GM18511 (cell line): Measurements from ENCODE around the gene RTRAF.

Source experiments
- ATAC-seq: cut with Tn5 transposase; IDR thresholded peaks from one replicate; pipeline ENCODE4 v1.9.1; 2021; ENCODE audit warnings: mild to moderate bottlenecking, moderate library complexity; ENCODE audit not compliant: unreplicated experiment

RTRAF gene

DNA sequence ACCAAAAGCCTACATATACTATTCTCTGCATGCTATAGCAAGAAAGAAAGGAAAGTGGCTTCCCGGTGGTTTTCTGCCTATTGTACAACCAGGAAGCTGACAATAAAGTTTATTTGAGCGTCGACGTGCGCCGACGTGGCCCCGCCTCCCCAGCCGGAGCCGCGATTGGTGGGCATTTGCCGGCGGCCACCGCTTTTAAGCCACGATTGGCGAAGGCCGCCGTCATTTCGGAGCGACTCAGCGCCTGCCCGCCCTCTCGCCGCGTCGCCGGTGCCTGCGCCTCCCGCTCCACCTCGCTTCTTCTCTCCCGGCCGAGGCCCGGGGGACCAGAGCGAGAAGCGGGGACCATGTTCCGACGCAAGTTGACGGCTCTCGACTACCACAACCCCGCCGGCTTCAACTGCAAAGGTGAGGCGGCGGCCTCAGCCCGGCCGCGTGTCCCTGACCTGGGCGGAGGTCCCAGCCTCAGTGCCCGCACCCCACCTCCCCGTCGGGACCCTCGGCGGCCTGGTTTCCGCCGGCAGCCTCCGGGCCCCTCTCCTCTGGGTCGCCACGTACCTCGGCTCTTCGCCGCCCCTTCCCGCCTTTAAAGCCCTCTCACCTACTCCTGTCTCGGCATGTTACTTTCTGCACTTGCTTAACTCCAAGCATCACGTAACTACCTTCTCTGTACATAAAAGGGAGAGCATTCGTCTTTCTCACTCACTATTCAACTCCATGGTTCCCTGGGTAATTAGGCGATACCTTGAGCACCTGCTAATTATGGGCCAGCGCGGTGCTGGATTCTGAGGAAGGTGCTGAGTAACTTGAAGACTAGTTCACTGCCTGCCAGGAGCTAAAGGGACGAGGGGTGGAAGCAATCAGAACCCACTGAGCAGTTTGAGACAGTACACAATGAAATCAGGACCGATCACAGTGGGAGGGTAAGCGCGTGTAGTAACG lies at the start of gene RTRAF:
TSS of gene RTRAF (plus strand) at position 254 of the 942 bp plus-strand sequence. CDS start at position 348, 94 bp downstream.
- peak; percentile 96 for ATAC-seq

DNA sequence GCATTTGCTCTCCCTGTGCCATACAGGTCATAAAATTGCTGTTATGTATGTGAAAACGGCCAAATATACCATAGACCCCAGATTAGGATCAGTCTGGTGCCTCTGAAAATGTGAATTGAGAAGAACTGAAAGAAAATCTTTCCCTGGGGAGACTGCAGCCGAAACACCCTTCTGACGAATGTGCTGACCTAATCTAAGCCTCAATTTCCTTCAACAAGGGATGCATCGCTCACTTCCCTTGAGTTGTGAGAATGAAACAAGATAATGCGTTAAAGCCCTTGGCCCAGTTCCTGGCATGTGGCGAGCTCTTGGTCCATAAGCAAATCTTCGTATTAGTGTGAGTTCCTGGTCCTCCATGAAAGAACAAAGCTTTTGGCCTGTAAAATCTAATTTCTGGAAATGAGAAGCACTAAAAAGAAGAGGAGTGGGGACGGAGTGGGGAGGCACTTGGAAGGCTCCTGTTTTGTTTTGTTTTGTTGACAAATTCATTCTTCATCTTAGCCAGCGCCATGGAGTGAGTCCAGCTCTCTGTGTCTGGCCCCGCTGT lies 49.5 kb upstream of the RTRAF start:
- ATAC-seq, result no peak

DNA sequence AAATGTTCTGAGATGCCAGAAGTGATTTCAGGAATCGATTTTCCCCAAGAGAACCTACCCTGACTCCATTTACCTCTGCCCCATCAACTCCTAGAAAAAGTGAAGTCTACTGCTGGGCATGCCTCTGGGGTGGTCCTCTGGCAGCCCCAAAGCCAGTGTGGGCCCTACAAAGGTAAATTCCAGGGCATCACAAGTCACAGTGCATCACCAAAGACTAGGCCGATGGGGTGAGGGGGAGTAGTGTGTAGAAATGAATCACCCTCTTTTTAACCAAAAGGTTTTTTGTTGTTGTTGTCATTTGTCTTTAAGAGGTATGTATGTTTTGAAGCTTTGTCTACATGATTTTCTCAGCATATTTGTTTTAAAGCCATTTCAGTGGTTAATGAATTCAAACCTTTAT lies 46.4 kb upstream of the RTRAF start:
- ATAC-seq, result no peak

DNA sequence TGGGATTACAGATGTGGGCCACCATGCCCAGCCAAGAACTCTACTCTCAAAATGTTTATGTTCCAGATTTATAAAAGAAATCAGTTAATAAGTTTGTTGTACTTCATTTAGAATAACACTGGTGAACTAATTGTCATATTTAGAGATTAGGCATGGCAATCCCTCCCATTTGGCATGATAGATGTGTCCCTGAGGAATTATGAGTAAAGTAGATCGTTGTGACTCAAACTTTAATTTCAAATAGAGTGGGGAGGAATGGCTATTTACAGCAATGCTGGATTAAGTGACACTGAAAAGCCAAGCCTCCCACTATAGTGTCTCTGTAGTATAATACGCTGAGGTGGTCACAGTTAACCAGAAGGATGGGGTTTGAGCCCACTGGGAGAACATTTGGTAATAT lies 39.3 kb upstream of the RTRAF start:
- no peak for ATAC-seq

DNA sequence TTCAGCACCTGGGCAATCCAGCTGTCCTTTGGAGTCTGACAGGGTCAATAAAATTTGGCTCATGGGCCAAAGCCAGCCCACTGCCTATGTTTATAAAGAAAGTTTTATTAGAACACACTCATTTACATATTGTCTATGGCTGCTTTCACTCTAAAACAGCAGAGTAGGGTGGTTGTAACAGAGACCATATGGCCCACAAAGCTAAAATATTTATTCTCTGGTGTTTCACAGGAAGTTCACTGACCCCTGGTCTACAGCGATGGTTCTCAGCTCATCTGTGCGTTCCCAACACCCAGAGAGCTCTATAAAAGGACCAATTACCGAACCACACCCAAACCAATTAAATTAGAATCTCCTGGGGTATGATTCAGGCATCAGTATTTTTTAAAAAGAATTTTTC lies 37.7 kb upstream of the RTRAF start:
- ATAC-seq, result no peak

DNA sequence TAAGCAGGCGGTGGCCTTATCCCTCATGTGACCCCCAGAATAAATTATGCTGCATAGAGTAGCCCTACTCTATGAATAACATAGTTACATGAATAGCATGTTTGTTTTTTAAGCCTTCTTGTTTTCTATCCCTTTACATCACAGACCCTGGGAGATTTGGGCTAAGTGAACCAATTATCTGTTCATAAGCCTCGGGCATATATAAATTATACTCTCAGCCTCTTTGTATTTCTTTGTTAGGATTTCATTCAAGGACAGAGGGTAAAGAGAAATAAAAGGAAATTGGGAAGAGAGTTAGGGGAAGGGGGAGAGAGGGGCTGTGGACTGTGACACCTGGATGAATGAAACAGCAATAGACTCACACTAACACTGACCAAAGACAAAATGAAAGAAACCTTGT lies 35.3 kb upstream of the RTRAF start:
- ATAC-seq, result no peak

DNA sequence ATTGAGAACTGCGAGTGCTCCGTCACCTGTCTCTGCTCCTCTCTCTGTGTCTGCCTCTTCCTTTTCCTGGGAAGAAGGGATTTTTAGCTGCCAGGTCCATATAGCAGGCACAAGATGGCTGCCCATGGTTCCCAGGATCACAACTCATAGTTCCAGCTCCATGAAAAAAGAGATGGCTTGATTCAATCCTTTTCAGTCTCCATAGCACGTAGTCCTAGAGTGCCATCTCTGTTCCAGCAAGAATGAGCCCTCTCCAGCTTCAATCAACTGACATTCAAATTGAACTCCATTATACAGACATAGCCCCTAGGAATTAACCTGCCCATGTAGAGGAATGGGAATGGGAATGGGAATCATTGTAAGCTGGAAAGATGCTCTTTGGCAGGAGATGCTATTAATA lies 34.7 kb upstream of the RTRAF start:
- no peak for ATAC-seq

DNA sequence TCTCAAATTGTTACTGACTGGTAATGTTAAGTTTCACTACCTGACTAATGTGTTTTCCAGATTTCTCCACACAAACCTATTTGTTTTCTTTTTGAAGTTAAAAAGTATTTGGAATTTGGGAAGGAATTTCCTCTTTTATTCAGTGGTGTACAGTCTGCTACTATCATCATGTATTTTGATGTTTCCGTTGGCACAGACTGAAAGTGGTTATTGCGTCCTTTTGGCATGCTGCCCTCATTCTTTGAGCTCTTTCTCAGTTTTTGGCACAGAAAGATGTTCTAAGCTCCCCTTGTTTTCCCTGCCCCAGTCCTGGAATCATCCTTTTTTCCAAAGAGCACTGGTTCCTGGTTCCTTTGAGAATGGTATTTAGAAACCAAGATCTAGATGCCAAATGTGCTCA lies 31.4 kb upstream of the RTRAF start:
- ATAC-seq, result no peak

DNA sequence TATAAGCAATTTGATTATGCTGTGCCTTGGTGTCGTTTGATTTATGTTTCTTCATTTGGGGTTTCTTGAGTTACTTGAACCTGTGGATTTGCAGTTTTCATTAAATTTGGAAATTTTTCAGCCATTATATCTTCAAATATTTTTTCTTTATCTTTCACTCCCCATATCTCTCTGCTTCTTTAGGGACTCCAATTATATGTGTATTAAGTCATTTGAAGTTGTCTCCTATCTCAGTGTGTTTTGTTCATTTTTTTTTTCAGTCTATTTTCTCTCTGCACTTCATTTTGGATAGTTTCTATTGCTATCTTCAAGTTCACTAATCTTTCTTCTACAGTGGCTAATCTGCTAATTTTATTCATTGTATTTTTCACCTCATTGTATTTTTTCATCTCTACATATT lies 29.4 kb upstream of the RTRAF start:
- ATAC-seq, result no peak

DNA sequence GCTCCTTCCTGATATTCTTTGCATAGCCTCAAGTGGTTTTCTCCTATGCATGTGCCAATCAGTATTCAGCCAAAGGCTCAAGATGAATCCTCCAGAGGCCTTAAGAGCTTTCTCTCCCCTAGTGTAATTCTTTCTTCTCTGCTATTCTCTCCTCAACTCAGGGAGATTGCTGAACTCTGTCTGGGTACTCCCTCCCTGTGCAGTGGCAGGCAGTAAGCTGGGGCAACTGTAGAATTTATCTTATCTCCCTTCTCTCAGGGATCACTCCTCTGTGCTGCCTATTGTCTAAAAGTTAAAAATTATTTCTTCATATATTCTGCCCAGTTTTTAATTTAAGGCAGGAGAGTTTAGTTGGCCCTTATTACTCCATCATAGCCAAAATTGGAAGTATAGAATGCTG lies 28.5 kb upstream of the RTRAF start:
- no peak for ATAC-seq

DNA sequence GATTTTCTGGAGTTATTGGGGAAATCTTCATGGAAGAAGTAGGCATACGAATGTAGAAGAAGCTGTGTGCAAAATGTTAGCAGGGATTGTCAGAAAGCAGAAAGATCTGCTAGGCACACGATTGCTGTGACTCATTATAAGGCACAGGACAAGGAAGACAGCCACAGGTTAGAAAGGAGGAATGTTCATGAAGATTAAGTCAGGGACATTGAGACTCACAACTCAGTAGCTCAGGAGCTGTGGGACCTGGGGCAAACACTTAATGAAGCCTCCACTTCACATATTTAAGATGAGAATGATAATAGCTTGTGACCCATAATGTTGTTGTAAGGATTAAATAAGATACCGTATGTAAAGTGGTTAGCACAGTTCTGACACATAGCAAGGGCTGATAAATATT lies 26.6 kb upstream of the RTRAF start:
- no peak for ATAC-seq

DNA sequence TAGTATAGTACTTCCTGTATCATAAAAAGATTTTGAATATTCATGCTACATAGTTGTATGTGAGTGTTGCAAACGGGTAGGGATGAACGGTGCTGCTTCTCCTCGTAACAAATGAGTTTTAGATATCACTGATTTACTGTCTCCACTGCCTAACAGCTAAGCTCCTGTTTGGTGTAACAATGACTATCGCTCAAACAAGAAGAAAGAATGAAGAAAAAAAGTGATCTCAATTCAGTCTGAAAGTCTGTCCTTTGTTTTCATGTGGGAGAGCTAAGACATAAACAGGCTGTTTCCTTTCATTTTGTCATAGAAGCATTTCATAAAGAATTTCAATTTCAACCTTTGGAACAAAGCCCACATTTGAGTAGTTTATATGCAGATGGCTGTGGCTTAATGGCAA lies 26.1 kb upstream of the RTRAF start:
- no peak for ATAC-seq

DNA sequence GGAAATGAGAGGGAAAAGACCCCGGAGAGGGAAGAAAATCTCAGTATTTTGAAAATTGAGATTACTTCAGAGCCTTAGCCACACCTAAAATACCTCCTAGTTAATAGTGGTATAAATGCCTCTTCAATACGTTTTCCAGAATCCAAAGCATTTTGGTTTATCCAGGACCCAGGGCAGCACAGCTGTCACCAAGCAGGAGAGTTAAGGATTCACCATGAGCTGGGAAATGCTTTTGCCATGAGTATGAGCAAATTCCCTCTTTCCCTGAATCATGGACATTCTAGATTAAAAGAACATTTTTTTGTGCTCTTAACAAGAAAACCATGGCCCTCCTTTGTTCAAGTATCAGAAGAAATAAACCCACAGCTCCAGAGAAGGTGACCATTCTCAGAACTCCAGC lies 21.8 kb upstream of the RTRAF start:
- no peak for ATAC-seq

DNA sequence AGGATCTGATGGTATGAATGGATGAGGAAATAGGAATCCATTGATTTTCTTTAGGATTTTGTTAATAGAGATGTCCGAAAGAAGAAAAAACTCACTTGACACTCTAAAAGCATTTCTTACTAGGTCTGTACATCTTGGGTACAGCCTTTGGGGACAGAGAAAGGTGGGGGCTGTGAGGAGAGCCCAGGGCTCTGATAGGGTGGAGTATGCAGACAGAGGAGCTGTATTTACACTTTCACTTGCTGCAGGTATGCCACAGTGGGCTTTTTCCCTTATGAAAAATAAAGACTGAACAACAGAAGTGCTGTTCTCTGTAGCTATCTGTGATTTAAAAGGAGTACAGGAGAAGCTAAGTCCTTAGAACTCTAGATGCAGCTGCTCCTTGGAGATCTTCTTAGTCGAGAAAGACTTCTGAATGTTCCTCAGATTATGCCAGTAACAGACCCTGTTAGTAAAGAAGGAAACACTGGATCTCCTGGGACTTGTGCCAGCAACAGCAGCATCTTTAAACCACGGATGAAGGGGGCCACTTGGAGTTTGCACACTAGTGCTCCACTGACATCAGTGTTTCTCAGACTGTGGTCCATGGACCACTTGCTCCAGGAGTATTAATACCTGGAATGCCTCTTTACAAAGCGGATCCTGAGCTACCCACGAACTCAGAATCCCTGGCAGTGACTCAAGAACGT lies 19.4 kb upstream of the RTRAF start:
- no peak for ATAC-seq

DNA sequence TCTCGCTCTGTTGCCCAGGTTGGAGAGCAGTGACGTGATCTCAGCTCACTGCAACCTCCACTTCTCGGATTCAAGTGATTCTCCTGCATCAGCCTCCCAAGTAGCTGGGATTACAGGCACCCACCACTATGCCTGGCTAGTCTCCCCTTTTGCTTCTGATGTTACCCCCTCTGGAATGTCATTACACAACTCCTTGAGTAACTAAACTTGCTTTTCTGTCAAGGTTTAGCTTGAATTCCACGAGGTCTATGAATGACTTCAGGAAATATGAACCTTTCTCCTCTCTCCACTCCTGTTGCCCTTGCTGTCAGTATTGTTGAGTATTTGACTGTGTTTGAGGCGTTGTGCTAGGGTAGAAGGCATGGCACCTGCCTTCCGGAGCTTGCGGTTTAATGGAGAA lies 16.8 kb upstream of the RTRAF start:
- ATAC-seq, result no peak

DNA sequence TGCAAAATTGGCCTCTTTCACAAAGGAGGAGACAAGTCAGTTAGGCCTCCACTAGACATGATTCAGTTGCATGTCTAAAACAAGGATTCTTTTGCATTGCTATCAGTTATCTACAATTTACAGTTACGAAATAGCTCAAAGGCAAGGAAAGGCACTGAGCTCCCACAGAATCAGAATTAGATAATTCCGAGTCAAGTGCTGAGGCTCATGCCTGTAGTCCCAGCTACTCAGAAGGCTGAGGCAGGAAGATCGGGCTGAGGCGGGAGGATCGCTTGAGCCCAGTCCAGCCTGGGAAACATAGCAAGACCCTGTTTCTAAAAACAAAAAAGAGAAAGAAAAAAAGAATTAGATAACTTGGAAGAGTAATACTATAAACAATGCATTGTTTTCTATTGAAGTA lies 12.3 kb upstream of the RTRAF start:
- no peak for ATAC-seq

DNA sequence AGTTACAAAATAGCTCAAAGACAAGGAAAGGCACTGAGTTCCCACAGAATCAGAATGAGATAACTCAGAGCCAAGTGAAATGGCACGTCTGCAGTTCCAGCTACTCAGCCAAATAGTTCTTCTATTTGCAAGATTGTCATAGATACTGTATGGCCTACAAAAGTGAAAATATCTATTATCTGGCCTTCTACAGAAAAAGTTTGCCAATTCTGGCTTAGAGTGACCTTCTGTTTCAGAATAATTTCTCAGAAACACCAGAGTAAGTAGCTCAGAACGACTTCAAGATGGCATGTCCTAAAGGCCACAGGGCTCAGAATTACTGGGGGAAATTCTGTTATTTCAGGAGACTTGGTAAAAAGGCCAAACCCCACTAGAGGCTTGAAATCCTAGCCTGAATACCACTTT lies 10.7 kb upstream of the RTRAF start:
- no peak for ATAC-seq

DNA sequence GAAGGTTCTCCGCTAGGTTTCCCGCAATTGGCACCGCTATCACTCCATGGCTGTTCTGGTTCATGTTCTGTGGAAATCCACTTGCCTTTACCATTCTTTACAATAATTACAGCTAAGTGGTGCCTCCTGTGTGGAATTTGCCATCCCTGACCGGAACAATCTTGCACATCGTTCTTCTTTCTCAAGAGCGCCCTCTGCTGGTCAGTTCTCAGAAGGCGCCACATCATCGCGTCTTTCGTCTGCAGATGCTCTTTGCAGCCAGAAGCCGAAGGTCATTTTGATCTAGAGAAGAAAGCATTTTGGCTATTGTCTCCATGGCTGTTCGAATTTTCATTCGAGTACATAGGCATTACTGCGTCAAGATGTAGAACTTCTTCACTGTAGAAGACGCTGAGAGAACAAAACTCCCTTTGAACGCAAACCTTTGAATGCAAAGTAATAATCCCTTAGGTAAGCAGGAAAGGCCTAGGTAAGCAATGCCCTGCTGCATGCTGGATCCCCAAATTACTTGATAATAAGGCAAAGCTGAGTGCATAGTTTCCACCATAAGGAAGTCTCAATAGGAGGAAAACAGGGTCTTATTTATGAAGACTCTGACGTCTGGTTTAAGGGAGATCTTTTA lies 10.1 kb upstream of the RTRAF start:
- peak; percentile 61 for ATAC-seq

DNA sequence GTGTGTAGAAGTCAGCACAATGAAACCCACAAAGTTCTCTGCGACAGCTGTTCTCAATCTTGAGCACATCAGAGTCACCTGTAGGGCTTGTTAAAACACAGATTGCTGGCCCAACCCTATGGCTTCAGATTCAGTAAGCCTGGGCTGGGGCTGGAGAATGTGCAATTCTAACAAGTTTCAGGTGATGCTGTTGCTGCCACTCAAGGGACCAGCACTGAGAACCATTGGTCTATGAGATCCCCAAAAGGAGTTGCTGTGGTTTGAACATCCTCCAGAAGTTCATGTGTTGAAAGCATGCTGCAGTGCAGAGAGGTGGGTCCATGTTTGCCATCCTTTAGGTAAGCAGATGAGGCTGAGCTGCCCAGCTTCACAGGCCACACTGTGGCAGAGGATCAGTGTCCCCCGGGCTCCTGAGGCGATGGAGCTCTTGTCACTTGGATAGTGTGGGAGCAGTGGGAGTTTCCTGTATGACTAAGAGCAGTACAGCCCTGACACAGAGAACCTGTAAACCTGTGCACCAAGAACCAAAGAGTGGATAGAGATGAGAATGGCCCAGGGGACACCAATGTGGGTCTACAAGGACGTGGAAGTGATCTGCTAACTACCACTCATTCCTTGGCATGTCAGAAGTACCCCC lies 8.0 kb upstream of the RTRAF start:
- peak; percentile 72 for ATAC-seq

DNA sequence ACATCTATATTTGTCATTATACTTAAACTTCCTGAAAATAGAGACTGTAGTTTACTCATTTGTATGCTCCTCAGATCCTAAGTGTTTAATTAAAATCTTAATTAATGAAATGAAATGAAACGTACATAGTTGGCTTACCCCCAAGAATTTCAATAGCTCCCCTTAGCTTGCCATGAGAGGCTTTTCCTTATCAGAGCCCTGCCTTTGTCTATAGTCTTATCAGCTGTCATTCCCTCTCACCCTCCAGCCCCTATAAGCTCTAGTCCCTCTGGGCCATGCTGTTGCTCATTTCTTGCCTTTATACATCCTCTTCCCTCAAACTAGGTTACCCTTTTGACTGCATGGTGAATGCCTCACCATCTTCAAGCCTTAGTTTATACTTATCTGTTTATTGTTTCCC lies 1.1 kb upstream of the RTRAF start:
- ATAC-seq, result no peak

DNA sequence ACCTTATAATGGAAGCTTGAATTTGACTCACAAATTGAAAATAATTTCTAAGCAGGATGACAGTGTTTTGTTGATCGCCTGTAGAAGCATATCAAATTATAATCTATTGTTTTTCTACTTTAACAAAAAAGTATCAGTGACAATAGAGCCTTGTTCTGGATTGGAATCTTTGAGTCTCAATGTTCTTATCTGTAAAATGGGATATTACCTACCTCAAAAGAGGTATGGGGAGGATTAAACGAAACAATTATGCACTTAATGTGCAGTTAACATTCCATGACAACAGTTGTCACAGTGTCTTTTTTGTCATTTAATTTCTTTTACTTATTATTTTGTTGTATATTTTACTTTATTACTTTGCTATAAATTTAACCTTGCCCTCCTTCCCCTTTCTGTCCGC lies 1.1 kb downstream of the RTRAF start:
- no peak for ATAC-seq
